HG03280 (cell line): Measurements from ENCODE around the gene IRF8.
"Not testable (repeated sequence)": the region's sequence is repeated elsewhere in the genome, so short reads cannot be mapped to it uniquely, and the experiment has no call there.

Source experiments
- ATAC-seq: cut with Tn5 transposase; IDR thresholded peaks from one replicate; pipeline ENCODE4 v1.9.1; 2021; ENCODE audit warnings: mild to moderate bottlenecking, moderate library complexity; ENCODE audit not compliant: unreplicated experiment

IRF8 gene

GRCh38 chr16:85898521-85899442, at the start of gene IRF8:
IRF8 (plus strand) TSS chr16:85899162; CDS start chr16:85903016, 3,854 bp downstream.
- ATAC-seq: peak; percentile 52

- no peak for ATAC-seq
Observed at GRCh38 chr16:85849388-85849787, 49.6 kb upstream of the IRF8 start.

GRCh38 chr16:85850344-85850880, 48.5 kb upstream of the IRF8 start:
- no peak for ATAC-seq

- no peak for ATAC-seq
Observed at GRCh38 chr16:85851034-85851785, 47.8 kb upstream of the IRF8 start.

- ATAC-seq: no peak
Observed at GRCh38 chr16:85853547-85854545, 45.1 kb upstream of the IRF8 start.

- no peak for ATAC-seq
Observed at GRCh38 chr16:85854935-85855334, 44.0 kb upstream of the IRF8 start.

GRCh38 chr16:85856079-85856478, 42.9 kb upstream of the IRF8 start:
- no peak for ATAC-seq

- ATAC-seq: no peak
Observed at GRCh38 chr16:85856585-85856984, 42.4 kb upstream of the IRF8 start.

GRCh38 chr16:85857406-85857805, 41.6 kb upstream of the IRF8 start:
- no peak for ATAC-seq

GRCh38 chr16:85858571-85858970, 40.4 kb upstream of the IRF8 start:
- ATAC-seq: not testable (repeated sequence)

- ATAC-seq: no peak
Observed at GRCh38 chr16:85858984-85859817, 39.8 kb upstream of the IRF8 start.

GRCh38 chr16:85859818-85860125, 39.2 kb upstream of the IRF8 start:
- no peak for ATAC-seq

GRCh38 chr16:85860413-85861094, 38.4 kb upstream of the IRF8 start:
- no peak for ATAC-seq

GRCh38 chr16:85861095-85861825, 37.7 kb upstream of the IRF8 start:
- ATAC-seq: no peak

- no peak for ATAC-seq
Observed at GRCh38 chr16:85862476-85863383, 36.2 kb upstream of the IRF8 start.

- ATAC-seq: no peak
Observed at GRCh38 chr16:85863384-85863774, 35.6 kb upstream of the IRF8 start.

- no peak for ATAC-seq
Observed at GRCh38 chr16:85864965-85865364, 34.0 kb upstream of the IRF8 start.
